Gastroesophageal sphincter (tissue), 4 donors: Measurements from ENCODE around the gene CCNK. TPM values are rescaled to one million over a fixed set of nuclear protein-coding genes. Genes with fewer than 3 reads are reported as not detected.

Source experiments
- ATAC-seq: fragments of 150-250 bp; one replicate; pipeline ENCODE4 v1.9.1; 2016; ENCODE audit warnings: mild to moderate bottlenecking, moderate library complexity
- H3K27ac ChIP-seq, 4 donors: fragments of 200-600 bp; sonication (generic) in 3 of 4; 1 replicate in 3 of 4; 2 replicates in 1 of 4; pipeline ENCODE4 v1.5.1; 2016 to 2019
- H3K27me3 ChIP-seq: fragments of 200-600 bp; sonication (generic); one replicate; pipeline ENCODE4 v1.5.1; 2019
- H3K36me3 ChIP-seq, 2 donors: fragments of 200-600 bp; sonication (generic); one replicate each; pipeline ENCODE4 v1.5.1; 2019; ENCODE audit warnings: control low read depth in 1 of 2
- H3K4me1 ChIP-seq, 3 donors: fragments of 200-600 bp; sonication (generic); 1 replicate in 2 of 3; 2 replicates in 1 of 3; pipeline ENCODE4 v1.5.1; 2016 to 2019; ENCODE audit warnings: control low read depth in 2 of 3
- H3K4me3 ChIP-seq, 2 donors: fragments of 200-600 bp; sonication (generic); one replicate each; pipeline ENCODE4 v1.5.1; 2019; ENCODE audit warnings: mild to moderate bottlenecking in 1 of 2, moderate library complexity in 1 of 2
- H3K9me3 ChIP-seq, 3 donors: fragments of 200-600 bp; sonication (generic); one replicate each; pipeline ENCODE4 v1.5.1; 2017 to 2019; ENCODE audit warnings: control low read depth in 2 of 3
- CTCF ChIP-seq, 4 experiments: fragments of 200-600 bp in 2 of 4; fragments of 450-650 bp in 2 of 4; sonication (generic) in 1 of 4; IDR thresholded peaks; one replicate each; pipeline ENCODE4 v1.5.1; 2017 to 2019; ENCODE audit warnings: antibody characterized with exemption in 4 of 4, mild to moderate bottlenecking in 2 of 4, moderate library complexity in 2 of 4
- EP300 ChIP-seq: sonication (generic); formaldehyde crosslinking; IDR thresholded peaks from one replicate; pipeline ENCODE4 v1.6.1; 2017; ENCODE audit warnings: antibody characterized with exemption, mild to moderate bottlenecking
- POLR2A ChIP-seq, 2 donors: fragments of 450-650 bp; IDR thresholded peaks; one replicate each; pipeline ENCODE4 v1.6.1; 2017; ENCODE audit warnings: antibody characterized with exemption in 2 of 2, mild to moderate bottlenecking in 2 of 2, moderate library complexity in 1 of 2
- POLR2AphosphoS5 ChIP-seq: sonication (generic); formaldehyde crosslinking; IDR thresholded peaks from one replicate; pipeline ENCODE4 v1.6.1; 2017; ENCODE audit warnings: antibody characterized with exemption
- WGBS, 2 donors: methylation state at CpG; one replicate each; pipeline ENCODE4 v1.1.5; 2018; ENCODE audit warnings: low coverage in 1 of 2; 5-methylcytosine and 5-hydroxymethylcytosine counted together
- total RNA-seq, 4 donors: library from RNA; depleted of rRNA; stranded (reverse); fragments of >200 nt; gene quantifications; one replicate each; pipeline ENCODE4 v1.1.0, GENCODE V29; 2016

CCNK gene
- total RNA-seq, 4 donors from 2014 or later: 17.1 to 26.8 (median 20.7) TPM

GRCh38 chr14:99462210-99462609 is 19.0 kb upstream of the CCNK start:
- 61 to 76% methylated on average over 6 of the region's 6 CpGs for WGBS, 2 donors
- Histone ChIP-seq H3K4me1 (peaks cover 0 to 3% (median 0%) of the 10 kb centered on the region in 3 donors), H3K27me3 (no peaks in the 10 kb centered on the region), H3K9me3 (no peaks in the 10 kb centered on the region), H3K36me3 (peaks cover 0 to 82% of the 10 kb centered on the region in 2 donors), H3K27ac (no peak overlapping the region), H3K4me3 (no peak overlapping the region)
- ATAC-seq: no peak
- TF ChIP-seq EP300: no peak
- no peak for TF ChIP-seq CTCF (IDR thresholded peaks at IDR 0.05)

GRCh38 chr14:99463974-99464373 is 17.2 kb upstream of the CCNK start:
- TF ChIP-seq CTCF (IDR thresholded peaks at IDR 0.05) (no peak), EP300 (no peak), POLR2AphosphoS5 (no peak)
- Histone ChIP-seq H3K36me3 (peaks cover 0 to 64% of the 10 kb centered on the region in 2 donors), H3K4me1 (peaks cover 0 to 20% (median 5%) of the 10 kb centered on the region in 3 donors), H3K27me3 (no peaks in the 10 kb centered on the region), H3K27ac (no peak overlapping the region), H3K9me3 (no peaks in the 10 kb centered on the region), H3K4me3 (no peak overlapping the region)
- WGBS, 2 donors: 92 to 93% methylated on average over 2 to 3 of the region's 4 CpGs
- no peak for ATAC-seq

GRCh38 chr14:99465288-99465687 is 15.9 kb upstream of the CCNK start:
- no peak overlapping the region for H3K27ac ChIP-seq
- no peak for TF ChIP-seq CTCF (IDR thresholded peaks at IDR 0.05)
- TF ChIP-seq EP300: no peak
- no peak for TF ChIP-seq POLR2A (IDR thresholded peaks at IDR 0.05)
- no peak for TF ChIP-seq POLR2AphosphoS5
- WGBS, 2 donors: 87 to 100% methylated on average over 1 to 6 of the region's 9 CpGs
- no peaks in the 10 kb centered on the region for H3K27me3 ChIP-seq
- peaks cover 0 to 32% (median 5%) of the 10 kb centered on the region in 3 donors for H3K4me1 ChIP-seq
- no peak for ATAC-seq
- H3K4me3 ChIP-seq: no peak overlapping the region
- no peaks in the 10 kb centered on the region for H3K9me3 ChIP-seq
- peaks cover 0 to 54% of the 10 kb centered on the region in 2 donors for H3K36me3 ChIP-seq

GRCh38 chr14:99466758-99467157 is 14.5 kb upstream of the CCNK start:
- no peak overlapping the region for H3K27ac ChIP-seq
- WGBS, 2 donors: 62 to 78% methylated on average over 3 of the region's 3 CpGs
- TF ChIP-seq POLR2AphosphoS5: no peak
- TF ChIP-seq POLR2A (IDR thresholded peaks at IDR 0.05): no peak
- no peak for TF ChIP-seq CTCF (IDR thresholded peaks at IDR 0.05)
- TF ChIP-seq EP300: no peak
- no peaks in the 10 kb centered on the region for H3K27me3 ChIP-seq
- H3K36me3 ChIP-seq: peaks cover 0 to 40% of the 10 kb centered on the region in 2 donors
- no peak for ATAC-seq
- H3K4me3 ChIP-seq: no peak overlapping the region
- peaks cover 0 to 35% (median 5%) of the 10 kb centered on the region in 3 donors for H3K4me1 ChIP-seq
- H3K9me3 ChIP-seq: no peaks in the 10 kb centered on the region

GRCh38 chr14:99467336-99468078 is 13.7 kb upstream of the CCNK start:
- Histone ChIP-seq H3K27ac (no peak overlapping the region), H3K9me3 (no peaks in the 10 kb centered on the region), H3K36me3 (peaks cover 0 to 32% of the 10 kb centered on the region in 2 donors), H3K27me3 (no peaks in the 10 kb centered on the region), H3K4me1 (peaks cover 0 to 35% (median 5%) of the 10 kb centered on the region in 3 donors), H3K4me3 (no peak overlapping the region)
- WGBS, 2 donors: 30 to 43% methylated on average over 2 to 8 of the region's 9 CpGs
- ATAC-seq: no peak
- TF ChIP-seq POLR2AphosphoS5 (no peak), POLR2A (IDR thresholded peaks at IDR 0.05) (no peak), EP300 (no peak), CTCF (IDR thresholded peaks at IDR 0.05) (no peak)
